Osteocyte (in vitro differentiated cells): ENCODE data around the gene FCSK. TPM values are rescaled to one million over a fixed set of nuclear protein-coding genes. Genes with fewer than 3 reads are reported as not detected.
"Not testable (repeated sequence)": the region's sequence is repeated elsewhere in the genome, so short reads cannot be mapped to it uniquely, and the experiment has no call there.

Experiments
- DNase-seq: peaks from one replicate; pipeline ENCODE4 v3.0.0; 2021; ENCODE audit warnings: mixed read lengths; ENCODE audit not compliant: unreplicated experiment; ENCODE audit errors: extremely low spot score
- H3K27ac Mint-ChIP-seq: one replicate; pipeline ENCODE4 v1.8.0; 2021; ENCODE audit warnings: mild to moderate bottlenecking, mixed read lengths; ENCODE audit not compliant: unreplicated experiment
- H3K27me3 Mint-ChIP-seq: one replicate; pipeline ENCODE4 v1.8.0; 2021; ENCODE audit warnings: mixed read lengths; ENCODE audit not compliant: unreplicated experiment
- H3K36me3 Mint-ChIP-seq: one replicate; pipeline ENCODE4 v1.8.0; 2021; ENCODE audit warnings: mixed read lengths; ENCODE audit not compliant: unreplicated experiment
- H3K4me1 Mint-ChIP-seq: one replicate; pipeline ENCODE4 v1.8.0; 2021; ENCODE audit warnings: mixed read lengths; ENCODE audit not compliant: unreplicated experiment
- H3K4me3 Mint-ChIP-seq: one replicate; pipeline ENCODE4 v1.8.0; 2021; ENCODE audit warnings: mild to moderate bottlenecking, moderate library complexity, mixed read lengths; ENCODE audit not compliant: unreplicated experiment
- H3K9me3 Mint-ChIP-seq: one replicate; pipeline ENCODE4 v1.8.0; 2021; ENCODE audit warnings: mixed read lengths; ENCODE audit not compliant: unreplicated experiment
- CTCF ChIP-seq: fragments of 200-600 bp; sonication (generic); IDR thresholded peaks from 2 replicates; pipeline ENCODE4 v1.5.0; 2021; ENCODE audit warnings: antibody characterized with exemption, mild to moderate bottlenecking, moderate library complexity
- long read RNA-seq: library from polyadenylated mRNA; unstranded; transcript quantifications from one replicate; pipeline ENCODE4 v2.0.0, GENCODE V29; 2021
- total RNA-seq: library from RNA; stranded (reverse); gene quantifications from 2 replicates; pipeline ENCODE4 v1.2.1, GENCODE V29; 2021

FCSK gene
- 16.8 and 18.4 TPM in 2 replicates for total RNA-seq
- long read RNA-seq, partial matches to known transcripts, result 3 of 3 reads
- long read RNA-seq, other reads (novel, unspliced or antisense), result 0 of 3 reads

- H3K9me3 Mint-ChIP-seq, result no peaks in the 10 kb centered on the region
- H3K36me3 Mint-ChIP-seq, result no peaks in the 10 kb centered on the region
- H3K4me3 Mint-ChIP-seq, result peak within 1 kb of the TSS; percentile 77
Observed at GRCh38 chr16:70454222-70455034, at the start of gene FCSK. Gene FCSK, plus strand, starts transcription at chr16:70454595. Its CDS starts 8,596 bp downstream, at chr16:70463191.

GRCh38 chr16:70406104-70406503, 48.3 kb upstream of the FCSK start:
- Mint-ChIP-seq H3K4me1 (peaks cover 27% of the 10 kb centered on the region), H3K36me3 (peaks cover 16% of the 10 kb centered on the region)

More at GRCh38 chr16:70454222-70455034, at the start of gene FCSK:
- H3K27ac Mint-ChIP-seq, result peak within 1 kb of the TSS; percentile 92
- no peak for DNase-seq
- H3K27me3 Mint-ChIP-seq, result no peaks in the 10 kb centered on the region
- H3K4me1 Mint-ChIP-seq, result peaks cover 12% of the 10 kb centered on the region
- TF ChIP-seq CTCF, result no peak

GRCh38 chr16:70407811-70408274, 46.6 kb upstream of the FCSK start:
- no peaks in the 10 kb centered on the region for H3K9me3 Mint-ChIP-seq
- no peaks in the 10 kb centered on the region for H3K27me3 Mint-ChIP-seq
- peaks cover 24% of the 10 kb centered on the region for H3K36me3 Mint-ChIP-seq
- H3K4me1 Mint-ChIP-seq, result peaks cover 24% of the 10 kb centered on the region
- no peak for TF ChIP-seq CTCF
- no peak overlapping the region for H3K4me3 Mint-ChIP-seq
- no peak for DNase-seq
- peak overlapping the region; percentile 62 for H3K27ac Mint-ChIP-seq

More at GRCh38 chr16:70406104-70406503, 48.3 kb upstream of the FCSK start:
- not testable (repeated sequence) for H3K27ac Mint-ChIP-seq, H3K27me3 Mint-ChIP-seq, H3K4me3 Mint-ChIP-seq, DNase-seq, H3K9me3 Mint-ChIP-seq

- Mint-ChIP-seq H3K4me3 (no peak overlapping the region), H3K27ac (no peak overlapping the region), H3K9me3 (no peaks in the 10 kb centered on the region), H3K36me3 (peaks cover 18% of the 10 kb centered on the region), H3K27me3 (no peaks in the 10 kb centered on the region), H3K4me1 (peaks cover 13% of the 10 kb centered on the region)
- TF ChIP-seq CTCF, result no peak
- no peak for DNase-seq
Observed at GRCh38 chr16:70410734-70411133, 43.7 kb upstream of the FCSK start.

GRCh38 chr16:70412385-70412784, 42.0 kb upstream of the FCSK start:
- TF ChIP-seq CTCF, result no peak
- DNase-seq, result no peak
- H3K4me1 Mint-ChIP-seq, result peaks cover 13% of the 10 kb centered on the region
- H3K36me3 Mint-ChIP-seq, result peaks cover 14% of the 10 kb centered on the region
- no peak overlapping the region for H3K4me3 Mint-ChIP-seq
- H3K27me3 Mint-ChIP-seq, result no peaks in the 10 kb centered on the region
- no peaks in the 10 kb centered on the region for H3K9me3 Mint-ChIP-seq
- H3K27ac Mint-ChIP-seq, result no peak overlapping the region

GRCh38 chr16:70413572-70413971, 40.8 kb upstream of the FCSK start:
- not testable (repeated sequence) for H3K4me3 Mint-ChIP-seq, H3K27ac Mint-ChIP-seq, DNase-seq, H3K9me3 Mint-ChIP-seq, H3K27me3 Mint-ChIP-seq
- Mint-ChIP-seq H3K36me3 (peaks cover 14% of the 10 kb centered on the region), H3K4me1 (peaks cover 13% of the 10 kb centered on the region)
